T-helper 9 cell (primary cell): Measurements from ENCODE around the gene SPNS2.
"Not testable (repeated sequence)": the region's sequence is repeated elsewhere in the genome, so short reads cannot be mapped to it uniquely, and the experiment has no call there.

ENCODE experiments used
- DNase-seq: peaks from one replicate; pipeline ENCODE4 v3.0.0-alpha.2; 2020

Gene SPNS2

DNA sequence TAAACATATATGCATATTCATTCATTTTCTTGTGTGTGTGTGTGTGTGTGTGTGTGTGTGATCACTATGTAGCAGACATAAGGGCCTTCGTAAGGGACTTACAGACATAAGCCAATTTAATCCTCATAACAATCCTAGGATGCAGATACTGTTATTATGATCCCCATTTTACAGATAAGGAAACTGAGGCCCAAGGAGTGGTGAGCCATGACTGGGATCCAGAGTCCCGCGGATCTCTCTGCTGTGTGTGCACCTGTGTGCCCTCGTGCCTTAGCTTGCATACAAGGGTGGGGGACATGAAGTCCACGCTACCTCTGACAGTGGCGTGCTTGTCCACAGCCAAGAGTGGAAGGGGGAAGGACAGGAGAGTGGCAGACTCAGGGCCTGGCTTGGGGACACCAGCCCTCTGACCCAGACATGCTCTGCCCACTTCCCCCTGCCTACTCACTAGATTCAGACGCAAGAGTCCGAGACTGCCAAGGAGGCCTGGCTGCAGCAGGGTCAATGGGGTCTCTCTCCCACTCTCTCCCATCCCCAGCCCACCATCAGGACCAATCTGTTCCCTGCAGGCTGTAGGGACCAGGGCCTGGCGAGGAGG, 75.9 kb downstream of the SPNS2 start:
- no peak for DNase-seq

DNA sequence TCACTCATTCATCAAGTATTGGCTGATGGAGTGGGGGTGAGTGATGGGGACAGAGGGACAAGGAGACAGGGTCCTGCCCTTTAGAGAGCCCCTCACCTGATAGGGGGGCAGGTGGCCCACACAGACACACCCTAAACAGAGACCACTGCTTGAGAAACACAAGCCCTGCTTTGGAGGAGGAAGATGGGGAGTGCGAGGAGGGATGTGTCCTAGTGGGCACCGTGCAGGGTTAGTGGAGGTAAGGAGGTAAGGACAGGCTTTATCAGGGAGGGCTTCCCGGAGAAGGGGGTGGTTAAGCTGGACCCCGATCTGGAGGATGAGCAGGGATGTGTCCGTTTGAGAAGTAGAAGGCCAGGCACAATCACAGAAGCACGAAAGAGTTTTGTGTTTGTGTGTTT, 77.5 kb downstream of the SPNS2 start:
- DNase-seq = no peak

DNA sequence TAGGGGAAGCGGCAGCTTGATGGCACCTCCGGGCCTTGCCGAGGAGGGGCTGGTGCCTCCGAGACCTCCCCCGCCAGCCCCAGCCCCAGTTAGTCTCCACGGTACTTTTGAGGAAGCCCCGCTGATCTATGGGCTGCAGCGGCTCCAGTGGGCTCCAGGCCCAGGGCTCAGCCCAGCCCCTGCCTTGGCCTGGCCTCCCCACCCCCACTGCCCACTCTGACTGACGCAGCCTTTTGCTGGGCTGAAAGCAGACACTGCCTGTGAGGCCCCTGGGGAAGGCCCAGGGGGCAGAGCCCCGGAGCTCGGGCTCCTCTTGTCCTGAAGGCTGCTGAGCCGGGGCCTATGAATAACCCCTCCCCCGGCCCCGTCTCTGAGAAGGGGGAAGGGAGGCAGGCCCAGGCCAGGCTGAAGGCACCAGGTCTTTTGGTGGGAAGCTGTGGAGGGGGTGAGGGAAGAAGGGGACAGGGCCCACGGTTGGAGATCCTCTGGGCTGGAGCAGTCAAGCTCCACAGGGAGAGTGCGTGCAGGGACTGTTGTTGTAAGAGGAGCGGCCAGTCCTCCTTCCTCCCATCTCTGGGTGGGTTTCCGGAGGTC, 78.1 kb downstream of the SPNS2 start:
- no peak for DNase-seq

DNA sequence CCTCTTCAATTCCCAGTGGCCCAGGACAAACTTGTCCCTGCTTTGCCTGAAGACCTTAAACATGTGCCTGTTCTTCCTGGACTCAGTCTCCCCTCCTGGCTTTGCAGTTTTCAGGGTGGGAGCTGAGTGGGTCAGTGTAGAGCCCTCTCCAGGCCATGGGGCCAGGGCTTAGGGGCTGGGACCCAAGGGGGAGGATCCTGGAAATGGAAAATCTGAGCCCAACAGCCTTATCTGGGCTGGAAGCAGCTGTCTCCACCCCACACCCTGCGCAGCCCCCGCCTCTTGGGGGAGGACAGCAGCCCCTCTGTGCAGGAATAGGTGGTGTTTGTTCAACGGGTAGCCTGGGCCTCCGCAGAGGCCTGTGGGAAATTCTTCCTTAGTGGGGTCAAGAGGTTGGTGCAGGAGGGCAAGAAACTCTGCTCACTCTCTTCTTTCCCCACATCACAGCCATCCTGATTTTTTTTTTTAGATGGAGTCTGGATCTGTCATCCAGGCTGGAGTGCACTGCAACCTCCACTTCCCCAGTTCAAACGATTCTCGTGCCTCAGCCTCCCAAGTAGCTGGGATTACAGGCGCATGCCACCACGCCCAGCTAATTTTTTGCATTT, 78.8 kb downstream of the SPNS2 start:
- DNase-seq = no peak

DNA sequence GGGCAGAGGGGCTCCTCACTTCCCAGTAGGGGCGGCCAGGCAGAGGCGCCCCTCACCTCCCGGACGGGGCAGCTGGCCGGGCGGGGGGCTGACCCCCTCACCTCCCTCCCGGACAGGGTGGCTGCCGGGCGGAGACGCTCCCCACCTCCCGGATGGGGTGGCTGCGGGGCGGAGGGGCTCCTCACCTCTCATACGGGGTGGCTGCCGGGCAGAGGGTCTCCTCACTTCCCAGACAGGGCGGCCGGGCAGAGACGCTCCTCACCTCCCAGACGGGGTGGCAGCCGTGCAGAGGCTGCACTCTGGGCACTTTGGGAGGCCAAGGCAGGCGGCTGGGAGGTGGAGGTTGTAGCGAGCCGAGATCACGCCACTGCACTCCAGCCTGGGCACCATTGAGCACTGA, 79.7 kb downstream of the SPNS2 start:
- not testable (repeated sequence) for DNase-seq

DNA sequence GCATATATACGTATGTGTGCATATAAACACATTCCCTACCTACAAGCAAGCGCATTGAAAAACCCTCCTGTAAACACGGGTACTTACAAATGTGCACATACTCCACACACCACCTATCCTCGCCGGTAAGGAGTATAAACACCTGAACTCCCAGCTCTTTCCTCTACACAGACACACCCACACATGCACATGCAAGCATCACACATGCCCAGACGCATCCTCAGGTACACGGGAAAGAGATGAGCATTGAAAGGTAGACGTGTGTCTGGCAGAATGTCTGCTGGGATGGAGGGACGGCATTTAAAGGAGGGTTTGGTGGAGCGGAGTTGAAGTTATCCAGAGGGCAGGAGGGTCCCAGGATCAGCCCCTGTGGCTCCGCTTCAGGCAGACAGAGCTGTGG, 81.0 kb downstream of the SPNS2 start:
- DNase-seq = no peak

DNA sequence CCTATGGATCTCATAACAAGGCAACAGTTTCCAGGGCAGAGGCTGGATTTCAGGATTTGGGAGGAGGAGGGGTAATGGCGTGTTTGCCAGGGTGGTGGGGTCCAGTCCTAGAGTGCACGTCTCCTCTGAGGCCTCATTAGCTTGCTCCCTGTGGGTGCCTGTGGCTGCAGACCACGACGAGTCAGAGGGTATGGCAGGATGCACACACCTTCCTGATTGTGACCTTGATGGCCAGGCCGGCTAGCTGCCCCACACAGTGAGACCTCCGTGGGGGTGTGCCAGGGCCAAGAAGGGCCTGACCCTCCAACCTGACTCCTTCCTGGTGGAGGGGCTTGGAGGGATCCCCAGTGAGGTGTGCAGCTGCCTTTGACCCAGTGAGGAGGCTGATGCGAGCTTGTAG, 81.6 kb downstream of the SPNS2 start:
- DNase-seq = no peak

DNA sequence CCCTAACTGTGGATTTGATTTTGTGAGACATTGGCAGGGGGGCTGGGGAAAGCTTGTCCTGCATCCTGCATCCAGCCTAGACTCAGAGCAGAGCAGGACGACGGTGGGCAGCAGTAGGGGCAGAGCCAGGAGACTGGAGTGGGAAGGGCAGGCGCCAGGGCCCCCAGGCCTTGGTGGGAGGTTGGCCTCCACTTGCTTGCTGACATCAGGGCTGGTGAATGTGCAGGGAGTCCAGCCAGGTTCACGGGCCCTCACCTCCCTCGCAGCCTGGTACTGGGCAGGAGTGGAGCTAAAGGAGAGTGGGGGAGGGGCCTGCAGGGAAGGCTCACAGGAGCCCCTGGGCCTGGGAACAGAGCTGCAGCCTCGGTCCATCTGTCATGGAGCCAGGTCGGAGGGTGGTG, 83.4 kb downstream of the SPNS2 start:
- no peak for DNase-seq

DNA sequence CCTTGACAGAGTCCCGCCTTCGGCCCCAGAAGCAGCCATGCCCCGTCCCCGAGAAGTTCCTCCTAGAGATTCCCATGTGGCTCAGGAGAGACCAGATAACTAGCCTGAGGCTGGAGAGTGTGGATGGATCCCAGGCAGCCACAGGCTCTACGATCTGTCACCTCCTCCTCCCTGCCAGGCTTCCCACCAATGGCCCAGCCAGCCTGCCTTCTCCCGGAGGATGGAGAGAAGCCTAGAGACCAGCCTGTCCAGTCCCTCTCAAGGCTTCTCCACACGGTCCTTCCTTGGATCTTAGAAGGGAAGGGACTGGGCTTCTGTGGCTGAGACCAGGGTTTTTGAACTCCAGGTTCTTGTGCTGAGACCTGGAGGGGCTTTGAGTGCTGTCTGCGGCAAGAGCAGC, 84.0 kb downstream of the SPNS2 start:
- no peak for DNase-seq

DNA sequence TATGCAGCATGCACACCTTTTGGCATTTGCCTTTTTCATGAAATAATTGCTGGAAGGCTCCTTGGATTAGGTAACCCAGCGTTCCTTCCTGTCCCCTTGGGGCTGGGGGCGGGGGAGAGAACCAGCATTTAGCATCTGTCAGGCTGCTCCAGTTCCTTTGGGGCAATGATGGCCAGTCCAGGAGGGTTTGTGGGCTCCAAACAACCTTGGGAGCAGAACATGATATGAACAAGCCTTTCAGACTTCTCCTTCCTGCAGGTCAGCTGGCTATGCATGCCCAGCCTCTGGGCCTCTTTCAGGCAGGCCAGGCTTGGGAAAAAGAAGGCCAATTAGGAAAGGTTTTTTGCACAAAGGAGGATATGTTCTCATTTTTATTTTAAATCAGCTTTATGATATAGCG, 84.5 kb downstream of the SPNS2 start:
- DNase-seq = no peak

DNA sequence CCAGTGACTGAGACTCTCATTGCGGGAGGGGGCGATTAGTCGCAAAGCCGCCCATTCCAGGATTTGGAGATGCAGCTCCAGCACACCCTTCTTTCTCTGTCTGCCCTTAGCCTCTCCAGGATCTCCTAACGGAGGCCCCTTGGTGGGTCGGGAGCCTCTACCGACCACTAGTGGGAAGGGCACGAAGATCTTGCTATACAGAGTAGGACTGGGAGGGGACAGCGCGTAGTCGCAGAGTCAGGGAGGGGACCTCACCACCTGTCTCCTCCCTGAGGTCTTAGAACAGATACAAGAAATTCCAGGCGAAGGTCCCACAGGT, 85.1 kb downstream of the SPNS2 start:
- no peak for DNase-seq

DNA sequence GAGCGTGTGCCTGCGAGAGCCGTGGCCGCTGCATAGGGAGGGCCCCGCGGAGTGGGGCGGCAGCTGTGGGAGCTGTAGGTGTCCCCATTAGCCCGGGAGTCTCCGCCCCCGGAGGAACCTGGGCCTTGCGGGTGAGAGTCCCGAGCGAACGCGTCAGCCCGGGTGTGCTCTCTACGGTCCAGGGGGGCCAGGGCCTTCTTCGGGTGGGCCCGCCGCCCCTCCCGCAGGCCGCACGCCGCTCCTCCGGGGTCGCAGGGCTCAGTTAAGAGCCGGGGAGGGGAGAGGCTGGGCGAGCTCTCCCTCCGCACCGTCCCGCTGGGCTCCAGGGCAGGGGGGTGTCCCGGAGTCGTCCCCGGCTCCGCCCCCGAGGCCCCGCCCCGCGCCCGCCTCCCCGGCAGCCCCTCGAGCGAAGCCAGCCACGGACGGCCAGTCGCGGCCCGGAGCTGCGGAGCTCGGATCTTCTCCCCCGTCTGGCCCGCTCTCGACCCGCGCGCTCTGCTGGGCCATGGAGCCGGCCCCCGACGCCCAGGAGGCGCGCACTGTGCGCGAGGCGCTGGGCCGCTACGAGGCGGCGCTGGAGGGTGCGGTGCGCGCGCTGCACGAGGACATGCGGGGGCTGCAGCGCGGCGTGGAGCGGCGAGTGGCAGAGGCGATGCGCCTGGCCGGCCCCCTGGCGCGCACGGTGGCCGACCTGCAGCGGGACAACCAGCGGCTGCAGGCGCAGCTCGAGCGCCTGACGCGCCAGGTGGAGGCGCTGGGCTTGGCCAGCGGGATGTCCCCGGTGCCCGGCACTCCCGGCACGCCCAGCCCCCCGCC, 85.6 kb downstream of the SPNS2 start, which contains the start of gene SMTNL2:
SMTNL2 (plus strand) TSS at position 429 of the 816 bp plus-strand sequence; CDS start at position 506, 77 bp downstream.
- DNase-seq = no peak

DNA sequence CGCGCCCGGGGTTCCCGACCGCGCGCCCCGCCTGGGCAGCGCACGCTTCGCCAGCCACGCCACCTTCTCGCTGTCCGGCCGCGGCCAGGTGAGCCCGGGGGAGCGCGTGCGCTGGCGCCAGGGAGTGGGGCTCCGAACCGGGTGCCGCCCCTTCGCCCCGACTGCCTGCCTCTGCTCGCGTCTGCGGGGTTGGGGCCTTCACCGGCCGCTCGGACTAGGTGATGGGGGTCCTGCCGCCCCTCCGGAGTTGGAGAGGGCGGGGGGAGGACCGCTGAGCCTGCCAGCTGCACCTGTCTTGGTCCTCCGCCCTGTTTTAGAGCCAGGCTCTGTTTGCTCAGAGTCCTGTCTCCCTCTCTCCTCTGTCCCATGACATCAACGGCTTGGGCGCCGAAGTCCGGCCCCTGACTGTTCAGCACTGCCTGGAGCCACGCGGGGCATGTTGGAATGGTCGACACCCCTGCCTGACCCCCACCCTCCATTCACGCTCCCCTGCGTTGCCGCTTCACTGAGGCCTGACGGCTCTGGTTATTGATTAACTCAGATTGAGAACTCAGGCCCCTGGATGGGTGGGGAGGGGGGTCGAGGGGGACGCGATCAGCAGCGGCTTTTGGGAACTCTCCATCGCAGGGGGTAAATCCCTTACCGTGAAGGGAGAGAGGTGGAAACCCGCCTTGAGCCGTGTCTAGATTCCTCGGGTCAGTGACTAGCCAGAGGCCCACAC, 86.4 kb downstream of the SPNS2 start:
- DNase-seq = no peak

DNA sequence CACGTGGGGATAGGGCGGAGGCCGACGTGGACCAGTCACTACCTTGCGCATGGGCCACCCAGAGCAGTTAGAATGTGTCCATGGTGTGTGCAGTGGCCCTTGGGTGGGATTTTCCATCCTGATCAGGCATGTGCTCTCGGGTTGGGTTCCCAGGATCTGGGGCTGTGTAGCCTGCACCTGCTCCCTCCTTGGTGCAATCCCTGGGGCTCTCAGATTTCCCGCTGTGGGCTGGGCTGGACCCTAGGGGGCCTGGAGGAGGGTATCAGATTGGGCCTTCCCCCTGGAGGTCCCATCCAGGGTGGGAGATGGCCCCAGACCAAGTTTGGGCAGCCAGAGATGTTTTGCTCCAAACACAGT, 86.9 kb downstream of the SPNS2 start:
- no peak for DNase-seq

DNA sequence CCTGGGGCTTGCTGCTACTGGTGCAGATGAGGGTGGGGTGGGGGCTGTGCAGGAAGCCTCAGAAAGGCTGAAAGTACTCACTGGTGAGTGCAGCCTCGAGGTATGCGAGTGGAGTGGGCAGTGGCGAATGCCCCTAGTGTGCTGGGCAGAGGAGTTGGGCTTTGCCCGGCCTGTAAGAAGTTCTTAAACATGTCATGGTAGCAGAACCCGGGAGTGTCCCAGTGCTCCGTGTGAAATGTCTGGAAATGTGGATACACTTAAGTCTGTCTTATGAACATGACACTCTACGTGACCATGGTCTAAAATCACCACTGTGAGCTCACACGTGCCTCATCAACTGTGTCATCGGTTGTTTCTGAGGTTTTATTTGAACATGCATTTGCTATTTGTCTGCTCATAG, 87.4 kb downstream of the SPNS2 start:
- DNase-seq = no peak

DNA sequence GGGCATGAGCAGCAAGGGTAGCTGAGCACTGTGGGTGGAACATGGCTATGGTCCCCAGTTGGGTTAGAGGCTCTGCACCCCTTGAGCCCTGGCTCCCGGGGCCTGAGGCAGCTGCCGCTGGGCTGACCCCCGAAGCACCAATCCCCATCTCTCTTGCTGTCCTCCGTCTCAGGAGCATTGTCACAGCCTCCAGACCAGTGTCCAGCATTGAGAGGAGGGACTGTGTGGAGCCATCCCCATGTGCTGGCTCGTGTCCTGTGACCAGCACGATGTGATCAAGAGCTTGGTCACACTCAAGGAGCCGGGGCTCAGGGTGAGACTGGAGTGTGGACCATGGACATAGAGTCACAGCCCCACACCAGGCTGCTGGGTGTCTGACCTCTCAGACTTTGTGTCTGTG, 88.5 kb downstream of the SPNS2 start:
- no peak for DNase-seq

DNA sequence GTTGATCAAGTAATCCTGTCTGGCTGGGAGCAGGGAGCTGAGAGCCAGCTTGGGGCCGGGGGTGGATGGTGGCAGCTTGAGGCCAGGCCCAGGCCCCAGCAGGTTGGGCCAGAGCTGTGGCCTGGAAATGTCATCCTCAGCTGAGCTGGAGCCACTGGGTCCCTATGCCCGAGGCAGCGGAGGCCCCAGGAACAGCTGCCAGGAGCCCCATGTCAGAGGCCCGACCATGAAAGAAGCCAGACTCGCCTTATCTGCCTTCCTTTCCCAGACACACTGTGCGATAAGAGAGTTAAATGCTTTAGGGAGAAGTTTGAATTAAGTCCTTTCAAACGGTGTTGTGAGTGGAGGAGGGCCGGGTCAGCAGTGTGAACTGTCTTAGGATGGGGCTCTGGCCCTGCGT, 89.1 kb downstream of the SPNS2 start:
- DNase-seq = no peak

DNA sequence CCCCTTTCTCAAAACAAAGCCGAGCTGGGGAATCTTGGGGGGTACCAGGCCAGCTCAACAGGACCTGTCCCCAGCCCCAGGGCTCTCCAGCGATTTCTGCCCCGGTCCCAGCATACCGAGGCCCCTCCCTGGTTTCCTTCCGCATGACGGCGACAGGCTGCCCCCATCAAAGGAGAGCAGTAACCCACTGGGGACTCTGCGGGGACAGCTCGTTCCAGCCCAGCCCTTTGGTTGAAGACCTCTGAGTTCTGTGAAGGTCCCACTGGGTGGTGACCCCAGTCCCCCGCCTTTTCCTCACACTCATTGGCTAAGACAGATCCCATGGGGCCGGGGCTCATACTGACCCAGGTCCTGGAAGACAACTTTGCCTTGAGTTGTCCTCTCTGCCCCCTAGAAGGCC, 89.7 kb downstream of the SPNS2 start:
- DNase-seq = no peak
